Adipose tissue (tissue), 3 donors: ENCODE measurements around the gene CDC42BPB. TPM values are rescaled to one million over a fixed set of nuclear protein-coding genes. Genes with fewer than 3 reads are reported as not detected.

Experiments
- H3K27ac ChIP-seq: one replicate; pipeline ENCODE4 v1.5.1; 2013; ENCODE audit warnings: low read depth, low read length
- WGBS, 3 donors: extraction: QIAGEN DNeasy Blood & Tissue Kit; methylation state at CpG; one replicate each; pipeline ENCODE4 v1.1.7; 2013; 5-methylcytosine and 5-hydroxymethylcytosine counted together
- polyA plus RNA-seq, 3 donors: library from polyadenylated mRNA; stranded (reverse); fragments of 200-250 nt; gene quantifications; one replicate each; pipeline ENCODE4 v1.2.3, GENCODE V29; 2013
- donor health status: healthy with polysubstance abuse.
- donor health status: Bipolar disorder and iron deficiency.
- donor health status: healthy.

Gene CDC42BPB
- polyA plus RNA-seq, 3 donors = 22.8 to 53.5 (median 39.0) TPM

DNA sequence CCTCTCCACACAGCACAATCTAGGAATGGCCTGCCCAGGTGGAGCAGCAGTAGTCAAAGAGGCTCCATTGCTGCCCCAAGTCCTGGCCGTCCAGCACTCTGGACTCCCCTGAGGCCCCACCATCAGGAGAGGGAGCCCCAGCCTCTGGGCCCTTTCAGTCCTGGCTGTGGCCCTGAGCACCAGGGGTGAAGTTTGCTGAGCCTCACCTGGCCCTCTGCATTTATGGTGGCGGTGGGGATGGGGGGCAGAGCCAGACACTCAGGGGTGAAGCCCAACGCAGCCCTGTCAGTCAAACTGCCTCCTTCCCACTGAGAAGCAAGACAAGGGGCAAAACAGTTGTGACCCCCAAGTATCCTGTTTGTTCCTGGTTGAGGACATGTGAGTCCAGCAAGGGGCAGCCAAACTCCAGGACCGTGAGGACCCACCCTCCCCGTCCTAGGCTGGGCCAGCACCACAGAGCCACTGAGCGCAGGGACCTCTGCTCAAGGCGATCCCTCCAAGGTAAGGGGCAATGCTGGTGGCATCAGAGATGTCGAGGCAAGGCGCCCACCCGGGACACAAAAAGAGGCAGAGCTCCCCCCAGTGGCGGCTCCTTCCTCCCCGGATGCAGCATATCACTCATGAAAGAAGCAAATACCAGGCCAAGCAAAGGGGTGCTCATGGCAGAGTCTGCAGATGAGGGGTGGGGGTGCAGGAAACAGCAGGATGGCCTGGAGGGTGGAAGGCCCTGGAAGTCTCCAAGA, 139.7 kb downstream of the CDC42BPB start:
- no peak overlapping the region for H3K27ac ChIP-seq
- WGBS, 3 donors = 31 to 40% (median 38%) methylated on average over 12 of the region's 12 CpGs

DNA sequence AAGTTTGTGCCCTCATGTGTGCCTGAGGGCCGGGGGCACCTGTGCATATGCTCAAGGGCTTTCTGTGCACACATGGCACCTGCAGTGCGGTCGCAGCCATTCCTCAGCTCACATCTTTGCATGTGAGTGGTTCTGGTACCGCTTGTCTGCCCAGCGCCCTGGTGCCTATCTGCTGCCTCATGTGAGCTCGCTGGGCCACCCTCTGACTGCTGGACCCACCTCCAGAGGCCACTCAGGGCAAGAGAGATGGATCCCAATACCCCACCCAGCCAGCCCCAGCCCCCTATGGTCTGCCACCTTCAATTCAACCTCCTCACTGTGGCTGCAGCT, 140.3 kb downstream of the CDC42BPB start:
- no peak overlapping the region for H3K27ac ChIP-seq
- WGBS, 3 donors = 90 to 94% (median 94%) methylated on average over 6 of the region's 6 CpGs

DNA sequence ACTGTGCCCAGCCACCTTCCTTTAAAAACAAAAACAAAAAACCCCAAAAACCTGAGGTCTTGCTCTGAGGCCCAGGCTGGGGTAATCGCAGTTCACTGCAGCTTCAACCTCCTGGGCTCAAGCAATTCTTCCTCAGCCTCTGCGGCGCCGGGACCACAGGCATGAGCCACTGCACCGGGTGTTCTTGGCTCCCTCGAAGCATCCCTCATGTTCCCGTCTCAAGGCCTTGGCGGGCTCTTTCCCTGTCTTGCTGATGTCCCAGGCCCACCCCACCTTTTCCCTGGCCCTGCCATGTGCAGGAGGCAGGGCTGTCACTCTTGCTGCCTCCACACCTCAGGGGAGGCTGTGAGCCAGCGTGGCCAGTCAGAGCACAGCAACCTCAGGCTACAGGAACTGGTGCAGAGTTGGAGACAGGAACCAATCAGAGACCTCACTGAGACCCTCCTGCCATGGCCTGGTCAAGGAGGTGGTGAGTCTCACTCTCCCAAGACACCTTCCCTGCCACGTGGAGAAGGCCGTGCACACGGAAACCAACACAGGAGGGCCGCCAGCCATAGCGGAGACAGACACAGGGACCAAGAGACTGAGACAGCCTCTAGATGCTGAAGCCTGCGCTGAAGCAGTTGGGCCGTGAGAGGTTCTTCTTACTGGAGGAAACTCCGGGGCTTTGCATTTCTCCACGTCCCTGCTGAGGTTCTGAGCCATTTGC, 140.8 kb downstream of the CDC42BPB start:
- no peak overlapping the region for H3K27ac ChIP-seq
- WGBS, 3 donors = 73 to 83% (median 74%) methylated on average over 18 of the region's 18 CpGs

DNA sequence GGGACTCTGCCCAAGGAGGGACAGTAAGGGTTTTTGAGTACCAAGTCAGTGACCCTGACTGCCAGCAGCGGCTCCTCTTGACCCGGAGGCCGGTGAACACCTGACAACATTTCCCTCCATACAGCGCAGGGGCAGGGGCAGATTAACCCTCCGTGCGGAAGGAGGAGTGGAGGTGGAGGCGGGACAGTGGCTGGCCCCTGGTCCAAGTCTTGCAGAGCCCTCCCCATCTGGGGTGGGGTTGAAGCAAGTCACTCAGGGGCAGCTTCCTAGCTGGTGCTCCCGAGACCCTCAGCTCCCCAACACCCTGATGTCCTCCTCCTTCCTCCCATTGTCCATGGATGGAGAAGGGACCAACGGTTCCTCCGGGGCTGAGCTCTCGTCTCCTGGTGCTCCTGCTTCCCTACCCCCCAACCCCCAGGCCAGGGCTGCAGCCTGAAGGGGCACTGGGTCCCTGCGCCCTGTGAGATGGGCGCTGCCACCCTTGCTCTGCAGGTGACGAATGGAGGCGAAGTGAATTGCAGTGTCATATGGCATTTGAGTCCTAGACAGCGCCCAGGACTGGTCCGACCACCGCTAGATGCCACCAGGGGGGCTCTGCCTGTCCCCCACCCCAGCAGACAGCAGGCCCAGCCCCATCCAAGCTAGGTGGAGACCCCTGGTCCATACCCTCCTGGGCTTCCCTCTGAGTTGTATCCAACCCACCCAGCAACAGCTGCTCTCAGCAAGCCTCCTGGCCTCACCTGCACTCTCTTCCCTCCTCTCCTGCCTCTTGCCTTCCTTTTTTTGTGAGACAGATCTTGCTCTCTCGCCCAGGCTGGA, 141.8 kb downstream of the CDC42BPB start:
- H3K27ac ChIP-seq = no peak overlapping the region
- 71 to 81% (median 80%) methylated on average over 19 of the region's 19 CpGs for WGBS, 3 donors

DNA sequence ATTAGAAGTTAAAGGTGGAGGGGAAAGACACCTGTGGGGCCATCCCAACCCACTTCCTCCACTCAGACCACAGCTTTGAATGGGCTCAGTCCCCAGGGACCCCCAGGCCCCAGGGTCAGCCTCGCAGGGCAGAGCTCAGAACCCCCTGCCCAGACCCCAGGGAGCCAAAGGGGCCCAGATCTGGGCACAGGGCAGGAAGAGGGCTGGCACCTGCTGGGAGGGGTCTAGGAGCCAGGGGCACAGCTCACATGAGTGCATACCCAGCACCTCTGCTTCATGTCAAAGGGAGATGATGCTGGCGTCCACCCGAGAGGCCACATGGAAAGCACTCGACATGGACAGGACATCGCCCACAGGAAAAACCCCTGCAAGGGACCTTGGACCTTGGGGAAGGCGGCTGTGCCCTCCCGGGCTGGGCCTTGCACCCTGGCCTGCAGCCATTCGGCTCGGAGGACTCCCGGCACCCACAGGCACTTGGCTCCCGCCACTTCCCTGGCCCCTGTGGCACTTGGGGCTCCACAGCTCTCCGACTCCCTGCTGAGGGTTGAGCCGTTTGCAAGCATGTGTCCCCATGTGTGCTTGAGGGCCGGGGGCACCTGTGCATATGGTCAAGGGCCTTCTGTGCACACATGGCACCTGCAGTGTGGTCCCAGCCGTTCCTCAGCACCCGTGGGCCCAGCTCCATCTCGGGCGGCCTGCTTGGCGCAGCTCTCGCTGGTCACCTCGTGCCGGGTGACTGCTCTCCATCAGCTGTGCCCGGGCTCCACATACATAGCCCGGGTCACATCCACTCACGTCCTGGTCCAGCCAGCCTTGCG, 142.7 kb downstream of the CDC42BPB start:
- WGBS, 3 donors = 79 to 86% (median 84%) methylated on average over 26 of the region's 26 CpGs
- H3K27ac ChIP-seq = no peak overlapping the region

DNA sequence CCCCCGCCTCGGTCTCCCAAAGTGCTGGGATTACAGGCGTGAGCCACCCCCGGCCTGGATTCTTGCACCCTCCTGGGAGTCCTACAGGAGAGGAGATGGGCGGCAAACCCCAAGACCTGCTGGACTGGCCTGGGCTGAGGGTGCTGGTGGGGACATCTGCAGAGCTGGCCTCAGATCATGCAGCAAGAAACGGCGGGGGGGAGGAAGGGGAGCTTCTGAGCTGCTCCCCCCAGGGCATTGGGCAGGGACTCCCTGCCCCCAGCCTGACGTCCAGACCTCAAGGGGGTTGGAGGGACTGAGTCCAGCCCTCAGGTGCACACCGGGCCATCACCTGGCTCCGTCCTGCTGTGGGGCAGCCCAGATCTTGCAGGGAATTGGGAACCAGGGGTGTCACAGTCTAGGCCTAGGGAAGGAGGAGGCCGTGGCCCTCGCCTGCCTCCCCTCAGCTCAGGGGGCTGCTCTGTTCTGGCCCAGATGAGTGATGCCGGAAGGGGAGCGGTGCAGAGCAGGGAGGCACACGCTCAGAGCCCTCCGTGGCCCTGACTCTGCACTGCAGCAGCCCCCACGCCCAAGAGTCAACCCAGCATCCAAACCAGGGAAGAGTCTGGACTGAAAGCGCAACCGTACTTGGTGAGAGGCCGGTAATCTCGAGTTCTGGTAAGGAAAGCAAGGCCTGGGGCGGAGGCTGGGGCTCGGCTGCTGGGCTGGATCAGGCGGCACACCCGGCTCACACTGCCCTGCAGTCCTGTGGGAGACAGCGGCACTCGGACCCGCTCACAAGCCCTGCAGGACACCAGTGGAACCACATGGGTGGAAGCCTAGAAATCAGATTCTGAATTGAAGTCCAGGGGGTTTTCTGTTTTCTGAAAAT, 143.8 kb downstream of the CDC42BPB start:
- H3K27ac ChIP-seq = no peak overlapping the region
- 89 to 91% (median 90%) methylated on average over 28 of the region's 28 CpGs for WGBS, 3 donors

DNA sequence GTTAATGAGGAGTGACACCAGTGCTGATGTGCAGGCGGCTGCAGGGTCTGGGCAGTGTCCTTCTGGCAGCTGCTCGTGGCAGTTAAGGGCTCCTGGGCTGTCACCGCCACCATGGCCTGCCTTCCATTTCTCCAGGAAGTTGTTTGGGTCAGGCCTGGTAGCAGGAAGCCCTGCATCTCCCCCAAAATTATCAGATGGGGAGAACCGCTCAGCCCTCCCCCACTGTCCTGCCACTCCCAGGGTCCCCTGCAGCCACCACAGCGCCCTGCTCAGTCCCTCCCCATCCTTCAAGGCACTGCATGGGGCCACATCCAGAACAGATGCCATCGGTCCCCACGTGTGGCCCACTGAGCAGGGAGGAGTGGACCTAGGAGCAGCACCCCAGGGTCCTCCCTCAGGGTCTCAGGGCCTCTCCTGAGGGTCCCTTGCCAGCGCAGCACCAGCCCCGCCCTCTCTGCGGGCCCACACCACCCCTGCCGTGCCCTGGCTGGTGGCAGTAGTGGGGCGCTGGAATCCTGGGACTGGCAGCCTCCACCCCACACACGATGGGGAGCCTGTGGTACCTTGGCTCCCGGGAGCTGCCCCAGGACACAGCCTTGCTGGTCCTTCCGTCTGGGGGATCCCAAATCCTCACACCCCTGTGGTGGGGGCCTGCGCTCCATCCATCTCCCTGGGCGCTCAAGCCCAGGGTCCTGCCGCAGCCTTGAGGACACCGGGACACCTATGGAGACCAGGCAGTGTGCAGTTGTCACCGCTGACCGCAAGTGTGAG, 145.2 kb downstream of the CDC42BPB start:
- H3K27ac ChIP-seq = no peak overlapping the region
- WGBS, 3 donors = 94 to 95% (median 95%) methylated on average over 21 of the region's 21 CpGs

DNA sequence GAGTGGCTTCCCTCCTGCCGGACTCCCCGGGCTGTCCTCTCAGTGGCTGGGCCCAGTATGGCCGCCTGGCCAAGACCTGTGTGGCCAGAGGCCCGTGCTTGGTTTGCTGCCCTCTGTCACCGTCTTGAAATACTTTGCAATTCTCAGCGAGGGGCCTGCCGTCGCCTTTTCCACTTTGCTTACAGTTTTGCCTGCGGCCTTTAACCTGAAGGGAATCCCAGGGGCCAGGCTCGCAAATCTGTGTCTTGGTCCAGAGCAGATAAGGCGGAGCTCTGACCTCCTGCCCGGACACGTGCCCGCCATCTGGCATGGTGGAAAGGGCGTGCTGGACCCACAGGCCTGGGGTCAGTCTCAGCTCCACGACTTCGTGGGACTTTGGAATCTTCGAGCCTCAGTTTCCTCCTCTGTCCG, 145.8 kb downstream of the CDC42BPB start:
- WGBS, 3 donors = 73 to 83% (median 79%) methylated on average over 19 of the region's 19 CpGs
- no peak overlapping the region for H3K27ac ChIP-seq

DNA sequence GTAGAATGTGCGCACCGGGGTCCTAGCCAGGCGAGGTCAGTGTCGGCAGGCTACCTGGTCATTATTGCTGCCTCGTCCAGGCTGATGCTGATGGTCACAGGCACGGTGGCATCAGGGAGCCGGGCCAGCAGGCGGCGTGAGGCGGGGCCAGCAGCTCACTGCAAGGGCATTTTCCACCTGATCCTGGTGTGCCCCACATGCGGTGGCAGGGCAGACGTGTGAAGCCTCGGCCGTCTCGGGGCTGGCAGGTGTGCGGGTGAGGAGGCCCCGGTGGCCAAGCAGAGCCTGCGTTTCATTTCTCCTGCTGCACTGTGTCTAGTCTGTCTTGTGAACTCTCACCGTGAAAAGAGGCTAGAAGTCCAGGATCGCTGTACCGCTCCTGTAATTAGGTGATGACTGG, 146.9 kb downstream of the CDC42BPB start:
- 88 to 92% (median 90%) methylated on average over 21 of the region's 21 CpGs for WGBS, 3 donors

DNA sequence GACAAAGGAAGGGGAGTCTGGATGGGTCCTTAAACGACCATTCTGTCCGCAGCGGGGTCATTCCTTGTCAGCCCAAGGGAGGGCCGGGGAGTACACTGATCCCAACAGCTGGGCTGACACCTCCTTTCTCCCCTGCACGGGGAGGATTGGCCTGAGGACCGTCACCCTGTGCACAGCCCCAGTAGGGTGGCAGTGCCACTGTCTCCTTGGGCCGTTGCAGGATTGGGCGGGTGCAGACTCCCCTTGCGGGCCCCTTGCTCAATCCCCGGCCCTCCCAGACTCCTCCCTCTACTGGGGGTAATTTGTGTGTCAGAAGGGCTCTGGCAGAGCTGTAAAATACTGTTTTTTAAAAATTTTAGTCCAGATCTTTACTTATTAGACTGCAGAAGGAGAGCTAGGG, 147.4 kb downstream of the CDC42BPB start:
- WGBS, 3 donors = 70 to 84% (median 73%) methylated on average over 10 of the region's 10 CpGs
- no peak overlapping the region for H3K27ac ChIP-seq

More for the DNA sequence above, 146.9 kb downstream of the CDC42BPB start:
- no peak overlapping the region for H3K27ac ChIP-seq

DNA sequence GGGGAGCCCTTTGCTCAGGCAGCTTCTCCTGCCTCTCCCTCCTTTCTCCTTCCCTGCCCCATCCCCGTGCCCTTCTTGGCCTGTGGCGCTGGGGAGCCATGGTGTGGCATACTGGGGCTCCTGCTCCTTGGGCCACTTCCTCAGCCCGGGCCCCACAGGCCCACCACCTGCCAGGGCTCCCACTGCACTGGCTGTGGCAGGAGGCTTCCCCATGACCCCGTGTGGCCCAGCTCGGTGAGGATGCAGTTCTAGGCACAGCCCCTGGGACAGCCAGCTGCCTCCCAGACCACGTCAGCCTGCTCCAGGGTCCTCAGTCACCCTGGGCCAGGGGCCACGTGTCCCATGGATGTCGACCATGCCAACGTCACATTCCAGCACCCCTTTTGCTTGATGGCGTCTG, 147.9 kb downstream of the CDC42BPB start:
- H3K27ac ChIP-seq = no peak overlapping the region
- 78 to 89% (median 87%) methylated on average over 10 of the region's 10 CpGs for WGBS, 3 donors

DNA sequence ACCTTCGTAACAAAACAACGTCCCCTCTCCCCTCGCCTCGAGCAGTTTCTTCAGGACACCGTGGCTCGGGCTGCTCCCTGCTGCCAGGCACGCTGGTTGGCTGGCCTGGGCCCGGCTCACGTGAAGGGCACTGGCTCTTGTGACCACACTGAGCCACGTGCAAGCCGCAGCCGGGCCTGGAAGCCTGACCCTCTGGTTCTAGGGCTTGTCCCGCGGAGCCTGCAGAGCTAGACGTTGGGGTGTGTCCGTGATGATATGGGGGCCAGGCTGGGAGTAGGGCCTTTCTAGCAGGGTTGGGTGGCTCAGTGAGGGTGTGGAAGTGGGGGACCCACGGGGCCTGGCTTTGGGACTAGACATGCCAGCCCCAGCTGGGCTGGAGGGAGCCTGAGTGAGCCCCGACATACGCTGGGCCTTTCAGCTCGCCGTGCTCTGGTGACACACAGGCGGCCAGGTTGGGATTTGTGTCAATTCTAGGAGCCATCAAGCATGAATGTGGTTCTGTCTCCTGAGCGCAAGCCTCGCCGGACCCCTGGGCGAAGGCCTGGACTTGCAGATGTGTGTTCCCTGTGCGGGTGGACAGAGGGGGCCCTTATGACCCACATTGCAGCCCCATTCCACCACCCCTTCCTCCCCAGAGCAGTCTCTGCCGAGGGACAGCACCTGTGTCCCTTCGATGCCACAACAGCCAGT, 148.4 kb downstream of the CDC42BPB start:
- H3K27ac ChIP-seq = no peak overlapping the region
- WGBS, 3 donors = 93 to 95% (median 93%) methylated on average over 29 of the region's 29 CpGs

DNA sequence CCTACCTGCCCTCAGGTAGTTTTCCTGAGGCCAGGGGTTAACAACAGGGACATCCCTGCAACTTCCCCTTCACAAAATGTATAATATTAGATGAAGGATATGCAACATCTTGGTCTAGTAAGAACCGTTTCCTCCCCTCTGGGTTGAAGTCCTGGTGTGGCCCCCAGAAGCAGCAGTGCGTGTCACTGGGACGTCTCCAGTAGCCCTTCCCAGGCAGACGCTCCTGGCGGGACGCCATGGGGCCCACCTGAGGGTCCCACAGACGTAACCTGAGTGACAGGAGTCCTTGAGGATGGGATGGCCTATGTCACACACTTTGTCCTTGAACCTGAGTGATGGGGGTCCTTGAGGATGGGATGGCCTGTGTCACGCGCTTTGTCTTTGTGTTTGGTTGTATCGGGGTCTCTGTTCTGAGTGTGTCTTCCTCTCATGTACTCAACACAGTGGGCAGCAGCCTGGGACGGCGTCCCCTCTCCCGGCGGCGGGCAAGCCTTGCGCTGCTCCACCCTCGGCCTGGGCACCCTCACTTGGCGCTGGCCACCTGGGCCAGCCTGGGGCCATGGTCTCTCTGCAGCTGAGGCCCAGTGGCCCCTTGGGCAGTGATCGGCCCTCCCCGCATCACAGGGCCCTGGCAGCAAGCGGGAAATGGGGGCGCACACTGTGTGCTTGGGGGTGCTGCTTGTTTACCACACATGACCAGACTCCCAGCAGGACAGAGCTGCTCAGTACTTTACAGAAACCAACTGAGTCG, 149.2 kb downstream of the CDC42BPB start:
- WGBS, 3 donors = 92 to 95% (median 93%) methylated on average over 22 to 23 of the region's 23 CpGs
- H3K27ac ChIP-seq = no peak overlapping the region

DNA sequence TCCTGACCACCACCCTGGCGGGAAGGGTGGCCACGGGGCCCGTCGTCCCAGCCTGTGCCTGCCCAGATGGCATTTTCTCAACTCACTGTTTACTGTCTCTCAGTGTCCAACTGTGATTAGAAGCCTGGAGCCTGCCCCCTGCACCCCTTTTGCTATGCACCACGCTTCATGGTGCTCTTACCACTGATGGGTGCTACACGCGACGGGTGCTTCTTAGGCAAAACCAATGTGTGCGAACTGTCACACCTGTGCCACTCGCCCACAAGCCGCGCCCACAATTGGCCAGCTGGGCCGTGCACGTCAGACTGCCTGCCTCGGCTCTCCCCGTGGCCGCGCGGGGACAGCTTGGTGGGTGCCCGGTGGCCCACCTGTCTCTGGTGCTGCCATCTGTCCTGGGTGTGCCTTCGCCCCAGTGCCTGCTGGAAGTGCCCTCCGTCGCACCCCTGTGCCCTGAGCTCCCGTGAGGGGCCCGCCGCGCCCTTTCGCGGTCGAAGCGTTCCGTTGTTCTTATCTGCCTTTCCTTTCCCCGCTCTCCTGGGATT, 150.0 kb downstream of the CDC42BPB start:
- 95 to 97% (median 96%) methylated on average over 31 to 33 of the region's 33 CpGs for WGBS, 3 donors
- H3K27ac ChIP-seq = no peak overlapping the region

DNA sequence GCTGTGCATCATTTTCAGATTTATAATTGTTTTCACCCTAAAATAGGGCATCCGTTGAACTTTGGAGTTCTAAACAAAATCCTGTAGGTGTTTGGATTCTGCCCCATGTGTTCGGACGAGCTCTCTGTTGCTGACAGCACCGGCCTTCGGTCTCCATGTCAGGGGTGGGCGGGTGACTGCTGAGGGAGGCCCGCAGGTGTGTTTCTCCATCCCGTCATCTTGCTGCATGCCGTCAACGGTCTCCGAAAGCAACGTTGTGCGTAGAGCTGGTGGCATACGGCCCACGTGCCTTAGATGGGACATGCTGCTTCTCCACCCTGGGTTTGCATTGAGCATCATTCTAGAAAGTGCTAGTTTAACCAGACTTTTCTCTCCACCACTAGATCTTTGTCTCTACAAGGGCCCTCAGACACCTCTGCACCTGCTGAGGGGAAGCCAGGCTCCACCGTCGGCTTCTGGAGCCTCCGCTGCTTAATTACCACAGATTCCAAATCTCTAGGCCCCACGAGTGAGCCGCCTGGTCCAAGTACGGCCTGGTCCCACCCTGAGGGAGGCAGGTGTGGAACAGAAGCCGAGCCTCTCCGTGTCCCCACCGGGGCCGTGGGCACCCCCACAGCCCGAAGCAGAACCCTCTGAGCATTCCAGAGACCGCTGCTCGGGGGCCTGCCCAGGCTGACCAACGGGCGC, 150.6 kb downstream of the CDC42BPB start:
- WGBS, 3 donors = 97% methylated on average over 29 to 30 of the region's 30 CpGs
- H3K27ac ChIP-seq = no peak overlapping the region
